ENCODE measurements around the gene TNRC6A.

TNRC6A gene

GRCh38 chr16:24729243-24729950, at the start of gene TNRC6A:
TNRC6A (plus strand) TSS chr16:24729651; CDS start chr16:24729842, 191 bp downstream.
- DNase-seq (ENCODE audit: low spot score in 2 of 2): peak; percentile 91
- peak; percentile 82 for ATAC-seq (ENCODE audit: low read depth)
- peak within 1 kb of the TSS; percentile 96 for H3K27ac Mint-ChIP-seq
- H3K4me3 Mint-ChIP-seq: peak within 1 kb of the TSS; percentile 95
- no peaks in the 10 kb centered on the region for H3K27me3 Mint-ChIP-seq
- peaks cover 15% of the 10 kb centered on the region for H3K36me3 Mint-ChIP-seq
- H3K9me3 Mint-ChIP-seq: no peaks in the 10 kb centered on the region
- H3K4me1 Mint-ChIP-seq: peaks cover 19% of the 10 kb centered on the region

DNA sequence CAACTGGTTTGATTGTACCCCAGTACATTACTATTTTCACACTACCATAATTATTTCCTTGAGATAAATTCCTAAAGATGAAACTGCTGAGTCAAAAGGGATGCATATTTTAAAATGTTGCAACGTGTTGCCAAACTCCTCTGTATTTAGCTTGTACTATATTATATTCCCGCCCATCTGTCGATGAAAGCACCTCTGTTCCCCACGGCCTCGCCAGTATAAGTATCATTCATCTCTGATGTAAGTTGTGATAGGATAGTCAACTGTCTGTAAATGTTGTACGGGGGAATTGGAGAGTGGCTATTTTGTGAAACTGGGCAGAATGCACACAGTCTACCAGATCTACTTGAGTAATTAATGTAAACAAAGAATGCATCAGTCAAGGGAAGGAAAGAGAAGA, 47.7 kb upstream of the TNRC6A start:
- Mint-ChIP-seq H3K4me1 (peaks cover 3% of the 10 kb centered on the region), H3K27me3 (peaks cover 7% of the 10 kb centered on the region), H3K36me3 (no peaks in the 10 kb centered on the region), H3K4me3 (no peak overlapping the region), H3K9me3 (no peaks in the 10 kb centered on the region), H3K27ac (no peak overlapping the region)
- no peak for DNase-seq (ENCODE audit: low spot score in 2 of 2)
- ATAC-seq (ENCODE audit: low read depth): no peak

GRCh38 chr16:24683250-24683649, 46.2 kb upstream of the TNRC6A start:
- H3K27me3 Mint-ChIP-seq: peaks cover 4% of the 10 kb centered on the region
- H3K9me3 Mint-ChIP-seq: peaks cover 2% of the 10 kb centered on the region
- peaks cover 5% of the 10 kb centered on the region for H3K4me1 Mint-ChIP-seq
- H3K36me3 Mint-ChIP-seq: peaks cover 2% of the 10 kb centered on the region
- no peak for ATAC-seq (ENCODE audit: low read depth)
- H3K4me3 Mint-ChIP-seq: no peak overlapping the region
- no peak overlapping the region for H3K27ac Mint-ChIP-seq
- DNase-seq (ENCODE audit: low spot score in 2 of 2): no peak

- Mint-ChIP-seq H3K27me3 (peaks cover 4% of the 10 kb centered on the region), H3K4me3 (no peak overlapping the region), H3K27ac (no peak overlapping the region), H3K4me1 (peaks cover 5% of the 10 kb centered on the region), H3K36me3 (peaks cover 2% of the 10 kb centered on the region), H3K9me3 (peaks cover 2% of the 10 kb centered on the region)
- DNase-seq (ENCODE audit: low spot score in 2 of 2) (no peak), ATAC-seq (ENCODE audit: low read depth) (no peak)
Measured at GRCh38 chr16:24683847-24684493, 45.5 kb upstream of the TNRC6A start.

DNA sequence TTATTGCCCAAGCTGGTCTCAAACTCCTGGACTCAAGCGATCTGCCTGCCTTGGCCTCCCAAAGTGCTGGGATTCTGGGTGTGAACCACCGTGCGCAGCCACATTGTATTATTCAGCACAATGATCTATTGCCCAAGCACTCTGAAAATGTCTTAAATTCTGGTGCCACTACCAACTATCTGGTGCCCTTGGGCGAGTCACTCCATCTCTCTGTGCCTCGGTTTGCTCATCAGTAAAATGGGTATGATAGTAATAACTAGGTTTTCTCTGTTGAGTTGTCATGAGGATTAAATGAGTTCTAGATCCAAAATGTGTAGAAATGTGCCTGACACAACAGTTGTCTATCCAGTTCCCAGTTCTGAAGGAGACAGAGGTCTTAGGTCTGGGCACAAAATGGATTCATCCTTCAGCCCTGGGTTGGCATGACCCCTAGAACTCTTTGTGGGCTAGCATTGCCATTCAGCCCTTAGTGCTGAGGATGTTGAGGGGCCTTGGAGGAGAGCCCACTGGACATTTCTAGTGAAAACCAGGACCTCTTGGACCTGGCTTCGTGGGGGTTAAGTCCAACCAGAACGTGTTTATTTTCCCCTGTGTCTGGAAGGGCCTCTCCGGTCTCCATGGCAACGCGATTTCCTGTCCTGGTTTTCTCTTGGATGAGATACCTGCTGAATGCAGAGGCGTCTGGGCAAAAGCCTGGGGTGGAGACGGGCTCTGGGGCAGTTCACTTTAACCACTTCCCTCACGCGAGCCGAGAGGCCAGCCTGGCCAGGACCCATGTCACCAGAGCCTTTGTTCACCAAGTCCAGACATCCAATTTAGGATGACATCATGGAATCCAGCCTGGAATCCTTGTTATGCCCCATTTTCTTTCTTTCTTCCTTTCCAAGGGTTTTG, 43.7 kb upstream of the TNRC6A start:
- no peak for DNase-seq (ENCODE audit: low spot score in 2 of 2)
- Mint-ChIP-seq H3K36me3 (peaks cover 2% of the 10 kb centered on the region), H3K4me3 (no peak overlapping the region), H3K27ac (no peak overlapping the region), H3K27me3 (peaks cover 7% of the 10 kb centered on the region), H3K9me3 (peaks cover 2% of the 10 kb centered on the region), H3K4me1 (peaks cover 5% of the 10 kb centered on the region)
- no peak for ATAC-seq (ENCODE audit: low read depth)

DNA sequence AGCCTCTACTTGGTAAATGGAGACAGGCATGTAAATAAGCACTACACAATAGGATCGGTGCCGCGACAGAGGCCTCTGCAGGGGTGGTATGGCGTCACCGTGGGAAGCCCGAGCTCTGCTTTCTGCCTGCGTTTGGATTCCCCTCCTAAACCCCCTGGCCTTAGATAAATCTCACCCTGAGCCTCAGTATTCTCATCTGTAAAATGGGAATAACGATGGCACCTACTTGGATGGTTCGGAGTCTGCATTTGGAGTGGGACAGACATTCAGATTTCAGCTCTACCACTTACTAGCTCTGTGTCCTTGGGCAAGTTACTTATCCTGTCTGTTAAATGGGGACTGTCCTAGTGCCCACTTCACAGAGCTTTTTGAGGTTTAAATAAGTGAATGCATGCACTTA, 42.8 kb upstream of the TNRC6A start:
- DNase-seq (ENCODE audit: low spot score in 2 of 2) (no peak), ATAC-seq (ENCODE audit: low read depth) (no peak)
- peaks cover 2% of the 10 kb centered on the region for H3K9me3 Mint-ChIP-seq
- peaks cover 5% of the 10 kb centered on the region for H3K4me1 Mint-ChIP-seq
- H3K36me3 Mint-ChIP-seq: peaks cover 2% of the 10 kb centered on the region
- H3K27ac Mint-ChIP-seq: no peak overlapping the region
- no peak overlapping the region for H3K4me3 Mint-ChIP-seq
- peaks cover 7% of the 10 kb centered on the region for H3K27me3 Mint-ChIP-seq

DNA sequence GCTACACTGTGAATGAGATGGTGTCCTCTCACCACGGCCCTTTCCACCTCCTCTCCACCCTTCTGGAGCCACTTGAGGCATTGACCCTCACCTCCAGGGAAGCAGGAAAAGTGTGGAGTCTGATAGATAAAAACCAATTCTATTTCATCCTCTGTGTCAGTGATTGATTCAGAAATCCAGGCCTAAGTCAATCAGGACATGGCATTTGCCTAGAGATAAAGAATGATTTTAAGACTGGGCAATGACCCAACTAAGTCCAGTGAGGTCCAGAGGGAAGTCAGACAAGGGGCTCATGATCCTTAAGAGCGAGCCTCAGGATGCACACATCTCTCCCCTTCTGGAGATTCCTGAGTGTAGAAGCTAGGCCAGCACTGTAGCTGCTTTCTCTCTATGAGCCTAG, 41.1 kb upstream of the TNRC6A start:
- Mint-ChIP-seq H3K36me3 (peaks cover 2% of the 10 kb centered on the region), H3K4me1 (peaks cover 2% of the 10 kb centered on the region), H3K9me3 (peaks cover 2% of the 10 kb centered on the region), H3K4me3 (no peak overlapping the region), H3K27me3 (peaks cover 4% of the 10 kb centered on the region), H3K27ac (no peak overlapping the region)
- ATAC-seq (ENCODE audit: low read depth) (no peak), DNase-seq (ENCODE audit: low spot score in 2 of 2) (no peak)

DNA sequence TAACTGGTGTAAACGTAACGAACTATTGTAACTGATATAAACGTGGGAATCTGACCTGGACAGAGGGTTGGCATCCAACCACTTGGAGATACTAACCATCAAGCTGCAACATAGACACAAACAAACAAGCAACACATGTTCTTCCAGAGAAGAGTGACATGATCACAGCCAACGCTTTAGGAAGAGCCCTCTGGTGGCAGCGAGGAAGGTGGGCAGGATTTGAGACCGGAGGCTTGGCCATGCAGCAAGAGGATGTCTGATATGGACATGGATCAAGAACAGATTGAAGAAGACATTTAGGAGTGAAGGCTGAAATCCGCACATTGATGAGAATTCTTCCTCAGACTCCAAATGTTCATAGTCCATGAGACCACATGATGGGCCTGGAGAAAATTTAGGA, 40.3 kb upstream of the TNRC6A start:
- Mint-ChIP-seq H3K9me3 (peaks cover 2% of the 10 kb centered on the region), H3K4me3 (no peak overlapping the region), H3K27ac (no peak overlapping the region), H3K27me3 (peaks cover 4% of the 10 kb centered on the region), H3K4me1 (peaks cover 2% of the 10 kb centered on the region), H3K36me3 (peaks cover 2% of the 10 kb centered on the region)
- DNase-seq (ENCODE audit: low spot score in 2 of 2) (no peak), ATAC-seq (ENCODE audit: low read depth) (no peak)

GRCh38 chr16:24692854-24693253, 36.6 kb upstream of the TNRC6A start:
- H3K27ac Mint-ChIP-seq: no peak overlapping the region
- no peak overlapping the region for H3K4me3 Mint-ChIP-seq
- no peaks in the 10 kb centered on the region for H3K36me3 Mint-ChIP-seq
- H3K9me3 Mint-ChIP-seq: no peaks in the 10 kb centered on the region
- DNase-seq (ENCODE audit: low spot score in 2 of 2): no peak
- no peak for ATAC-seq (ENCODE audit: low read depth)
- peaks cover 3% of the 10 kb centered on the region for H3K27me3 Mint-ChIP-seq
- H3K4me1 Mint-ChIP-seq: no peaks in the 10 kb centered on the region

DNA sequence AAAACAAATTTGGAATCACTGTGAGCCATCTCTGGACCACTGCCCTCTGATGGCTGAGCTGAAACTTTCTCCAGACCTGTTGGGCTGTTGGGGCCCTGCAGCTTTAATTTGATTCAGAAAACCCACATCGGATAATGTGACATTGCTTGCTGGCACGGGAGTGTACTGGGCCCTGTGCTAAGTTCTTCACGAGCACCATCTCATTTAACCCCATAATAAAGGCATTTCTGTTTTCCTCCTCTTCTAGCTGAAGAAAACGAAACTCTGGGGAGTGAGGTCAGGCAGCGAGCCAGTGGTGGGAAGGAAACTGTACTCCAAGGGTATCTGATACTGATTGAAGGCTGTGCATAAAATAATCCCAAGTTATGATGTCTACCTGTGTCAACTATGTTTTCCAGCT, 34.5 kb upstream of the TNRC6A start:
- Mint-ChIP-seq H3K4me1 (no peaks in the 10 kb centered on the region), H3K36me3 (no peaks in the 10 kb centered on the region), H3K4me3 (no peak overlapping the region), H3K27me3 (peaks cover 3% of the 10 kb centered on the region), H3K27ac (no peak overlapping the region), H3K9me3 (no peaks in the 10 kb centered on the region)
- DNase-seq (ENCODE audit: low spot score in 2 of 2) (no peak), ATAC-seq (ENCODE audit: low read depth) (no peak)

- H3K4me1 Mint-ChIP-seq: no peaks in the 10 kb centered on the region
- DNase-seq (ENCODE audit: low spot score in 2 of 2) (no peak), ATAC-seq (ENCODE audit: low read depth) (no peak)
- H3K4me3 Mint-ChIP-seq: no peak overlapping the region
- H3K9me3 Mint-ChIP-seq: no peaks in the 10 kb centered on the region
- no peak overlapping the region for H3K27ac Mint-ChIP-seq
- H3K27me3 Mint-ChIP-seq: peaks cover 7% of the 10 kb centered on the region
- no peaks in the 10 kb centered on the region for H3K36me3 Mint-ChIP-seq
Measured at GRCh38 chr16:24696699-24697098, 32.8 kb upstream of the TNRC6A start.

GRCh38 chr16:24698308-24698707, 31.1 kb upstream of the TNRC6A start:
- no peak overlapping the region for H3K4me3 Mint-ChIP-seq
- DNase-seq (ENCODE audit: low spot score in 2 of 2): no peak
- no peak for ATAC-seq (ENCODE audit: low read depth)
- H3K27ac Mint-ChIP-seq: no peak overlapping the region
- no peaks in the 10 kb centered on the region for H3K9me3 Mint-ChIP-seq
- H3K4me1 Mint-ChIP-seq: no peaks in the 10 kb centered on the region
- no peaks in the 10 kb centered on the region for H3K36me3 Mint-ChIP-seq
- peaks cover 11% of the 10 kb centered on the region for H3K27me3 Mint-ChIP-seq

DNA sequence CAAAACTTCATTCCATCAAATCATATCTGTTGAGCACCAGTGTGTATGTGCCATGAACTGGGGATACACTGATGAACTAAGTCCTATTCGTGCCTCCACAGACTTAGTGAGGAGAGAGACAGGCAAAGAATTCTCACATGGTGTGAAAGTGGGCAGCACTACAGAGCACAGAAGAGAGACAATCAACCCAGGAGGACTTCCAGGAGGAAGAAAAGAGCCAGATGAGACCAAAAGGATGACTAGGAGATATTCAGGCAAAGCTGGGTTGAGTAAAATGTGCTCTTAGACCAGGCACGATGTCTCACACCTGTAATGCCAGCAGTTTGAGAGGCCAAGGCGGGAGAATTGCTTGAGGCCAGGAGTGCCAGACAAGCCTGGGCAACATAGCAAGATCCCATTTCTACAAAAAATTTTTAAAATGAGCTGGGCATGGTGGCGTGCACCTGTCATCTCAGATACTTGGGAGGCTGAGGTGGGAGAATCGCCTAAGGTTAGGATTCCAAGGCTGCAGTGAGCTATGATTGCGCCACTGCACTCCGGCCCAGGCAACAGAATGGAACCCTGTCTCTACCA, 30.2 kb upstream of the TNRC6A start:
- DNase-seq (ENCODE audit: low spot score in 2 of 2) (no peak), ATAC-seq (ENCODE audit: low read depth) (no peak)
- Mint-ChIP-seq H3K4me3 (no peak overlapping the region), H3K36me3 (no peaks in the 10 kb centered on the region), H3K9me3 (no peaks in the 10 kb centered on the region), H3K27ac (no peak overlapping the region), H3K27me3 (peaks cover 11% of the 10 kb centered on the region), H3K4me1 (no peaks in the 10 kb centered on the region)

Data from memory B cell (primary cell).